Motor neuron (in vitro differentiated cells): ENCODE measurements around the gene TUBGCP6. TPM values are rescaled to one million over a fixed set of nuclear protein-coding genes. Genes with fewer than 3 reads are reported as not detected.

Experiments used
- ATAC-seq, 8 experiments: fragments of 200-7000 bp; cut with Tn5 transposase; replicated peaks in 6 of 8; 2 replicates each; pipeline ENCODE4 v1.8.0; 2021; ENCODE audit warnings: mild to moderate bottlenecking in 8 of 8, moderate library complexity in 8 of 8
- H3K27ac ChIP-seq, 2 donors: fragments of 250-450 bp; sonication (Bioruptor Pico); 2 replicates each; pipeline ENCODE4 v1.9.0; 2021; ENCODE audit warnings: antibody characterized with exemption in 2 of 2, mild to moderate bottlenecking in 2 of 2, moderate library complexity in 1 of 2
- H3K4me1 ChIP-seq, 2 donors: fragments of 250-450 bp; sonication (Bioruptor Pico); replicated peaks in 1 of 2; 2 replicates each; pipeline ENCODE4 v1.6.1; 2021; ENCODE audit warnings: antibody characterized with exemption in 2 of 2, mild to moderate bottlenecking in 2 of 2, moderate library complexity in 1 of 2
- H3K4me3 ChIP-seq, 5 donors: fragments of 250-450 bp; sonication (Bioruptor Pico); 2 replicates each; pipeline ENCODE4 v1.9.0; 2021; ENCODE audit warnings: antibody characterized with exemption in 5 of 5, mild to moderate bottlenecking in 5 of 5, moderate library complexity in 4 of 5
- WGBS, 10 experiments: fragments of 450-650 bp; shearing (Covaris generic); methylation state at CpG; one replicate each; pipeline ENCODE4 v1.0.0; 2022; 5-methylcytosine and 5-hydroxymethylcytosine counted together
- in situ Hi-C, 9 experiments: fragments of 400-800 bp; cut with MboI; loops; one replicate each; pipeline ENCODE4 v1.15.0; 2021; ENCODE audit warnings: low sequenced_read_pairs in 9 of 9, low pct_unique_long_range_greater_than_20kb in 2 of 9; ENCODE audit not compliant: unreplicated experiment in 9 of 9
- total RNA-seq, 8 experiments: library from RNA; unstranded; fragments of 300-600 nt; gene quantifications; 2 replicates each; pipeline versions ENCODE4 v1.2.3 to v1.2.4, GENCODE V29; 2022

Gene TUBGCP6
- total RNA-seq, 8 experiments from 2014 or later, result 14.4 to 52.6 (median 20.1) TPM

DNA sequence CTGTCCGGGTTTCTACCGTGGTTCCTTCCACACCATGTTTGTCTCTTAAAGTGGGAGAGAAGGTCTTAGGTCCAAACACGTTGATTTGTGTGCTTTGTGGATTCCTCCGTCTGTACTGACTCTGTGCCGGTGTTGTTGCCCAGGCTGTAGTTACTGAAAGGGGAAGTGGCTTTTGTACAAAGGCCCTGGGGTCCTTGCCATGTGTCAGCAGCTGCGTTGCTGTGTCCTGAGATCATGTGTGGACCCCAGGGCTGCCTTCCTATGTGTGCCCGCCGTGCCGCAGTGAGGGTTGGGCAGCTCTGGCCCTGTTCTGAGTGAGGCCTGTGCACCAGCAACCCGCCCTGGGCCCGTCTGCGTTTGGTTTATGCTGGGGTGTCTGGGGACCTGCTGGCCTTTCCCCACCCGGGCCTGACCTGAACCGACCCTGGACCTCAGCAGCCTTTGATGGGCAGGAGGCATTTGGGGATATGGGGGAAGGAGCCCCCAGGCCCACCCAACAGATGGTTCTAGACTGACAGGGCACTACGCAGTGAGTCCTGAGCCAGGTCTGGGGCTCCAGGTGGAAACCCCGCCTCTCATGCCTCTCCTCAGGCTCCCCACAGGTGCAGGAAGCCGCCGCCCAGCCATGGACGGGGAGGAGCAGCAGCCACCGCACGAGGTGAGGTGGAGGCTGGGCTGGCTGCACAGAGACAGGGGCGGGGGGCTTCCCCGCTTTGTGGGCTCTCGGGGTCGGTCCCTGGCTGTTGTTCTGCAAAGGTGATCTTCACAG is 52.2 kb downstream of the TUBGCP6 start:
- WGBS, 10 experiments, result 70 to 100% (median 100%) methylated on average over 1 to 6 of the region's 25 CpGs; no CpG with 5 or more reads in 4 of the 10 experiments
- ATAC-seq, result no peak
- in situ Hi-C loops, result loop anchor here in 2 of 9 experiments (25.0 kb wide), 1 partner anchor 255 kb away; no protein-coding TSS in a partner anchor

DNA sequence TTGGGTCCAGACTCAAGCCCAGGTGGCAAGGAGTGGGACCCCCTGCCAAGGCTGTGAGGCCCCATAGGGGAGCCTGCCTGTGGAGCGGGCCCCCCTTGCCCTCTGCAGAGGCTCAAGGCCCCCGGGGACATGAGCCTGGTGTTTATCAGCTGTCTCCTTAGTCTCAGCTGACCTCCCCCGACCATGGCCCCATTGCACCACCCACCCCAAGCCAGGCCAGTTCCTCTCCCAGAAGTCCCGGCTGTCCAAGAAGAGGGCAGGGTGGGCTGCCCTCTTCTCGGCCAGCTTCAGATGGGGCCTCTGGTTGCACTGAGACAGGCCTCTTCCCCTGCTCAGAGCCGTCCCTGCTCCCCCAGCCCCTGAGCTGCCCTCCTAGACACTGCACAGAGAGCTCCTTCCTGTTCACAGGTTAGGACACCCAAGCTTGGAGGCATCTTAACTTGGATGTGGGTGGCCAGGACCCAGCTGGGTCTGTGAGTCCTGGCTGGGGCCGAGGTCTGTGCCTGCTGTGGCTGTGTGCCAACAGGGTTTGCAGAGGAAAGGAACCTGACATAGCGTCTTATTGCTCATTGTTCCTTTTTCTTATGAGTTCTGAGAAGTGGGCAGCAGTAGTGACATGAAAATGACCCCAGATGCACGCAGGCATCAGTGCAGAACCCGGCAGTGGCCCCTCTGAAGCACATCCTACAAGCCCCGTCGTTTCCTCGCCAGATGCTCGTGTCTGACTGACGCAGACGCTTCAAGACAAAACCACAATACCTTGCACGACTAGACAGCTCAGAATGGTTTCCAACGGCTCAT is 53.7 kb downstream of the TUBGCP6 start:
- no peak overlapping the region for H3K4me3 ChIP-seq
- WGBS, 10 experiments, result 10 to 100% (median 88%) methylated on average over 2 to 10 of the region's 18 CpGs; no CpG with 5 or more reads in 1 of the 10 experiments
- ATAC-seq, result peak in 4 of 8 experiments; percentile 11 to 30 (median 16)
- peak overlapping the region in 1 of 2 donors; percentile 47 for H3K27ac ChIP-seq
- H3K4me1 ChIP-seq, result peaks cover 12 to 22% of the 10 kb centered on the region in 2 donors
- in situ Hi-C loops, result loop anchor here in 2 of 9 experiments (25.0 kb wide), 1 partner anchor 254 kb away; no protein-coding TSS in a partner anchor

More for the DNA sequence above, 52.2 kb downstream of the TUBGCP6 start:
- H3K4me3 ChIP-seq, result no peak overlapping the region
- H3K4me1 ChIP-seq, result peaks cover 5 to 17% of the 10 kb centered on the region in 2 donors
- no peak overlapping the region for H3K27ac ChIP-seq

DNA sequence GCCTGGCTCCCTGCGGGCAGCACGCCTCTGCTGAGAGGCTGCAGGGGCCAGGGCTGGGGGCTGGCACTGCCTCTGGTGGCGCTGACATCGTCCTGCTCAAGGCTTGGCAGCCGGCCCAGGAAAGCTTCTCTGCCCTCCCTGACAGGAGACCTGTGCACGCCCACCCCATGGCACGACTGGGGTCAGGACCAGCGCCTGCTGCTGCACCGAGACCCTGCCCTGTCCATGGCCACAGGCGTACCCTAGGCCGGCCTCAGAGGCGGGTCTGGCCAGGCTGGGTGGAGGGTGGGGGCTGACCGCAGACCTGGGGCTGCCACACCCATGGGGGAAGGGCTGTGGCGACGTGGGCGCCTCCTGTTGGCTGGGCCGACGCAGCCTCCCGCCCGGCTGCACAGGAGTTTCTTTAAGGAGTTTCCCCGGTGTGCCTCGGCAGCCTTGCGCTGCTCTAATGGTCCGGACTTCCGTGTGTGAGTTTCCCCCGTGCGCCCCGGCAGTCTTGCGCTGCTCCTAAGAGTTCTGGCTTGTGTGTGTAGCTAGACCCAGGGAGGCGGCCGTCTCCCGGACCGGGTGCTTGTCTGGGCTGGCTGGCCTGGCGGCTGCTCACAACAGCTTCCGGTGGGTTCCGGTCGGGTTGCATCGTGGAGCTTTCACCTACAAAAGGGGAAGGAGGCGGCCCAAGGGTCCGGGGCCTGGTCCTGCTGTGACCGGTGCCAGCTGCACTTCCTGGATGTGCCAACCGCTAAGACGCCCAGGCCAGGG is 54.5 kb downstream of the TUBGCP6 start:
- Histone ChIP-seq H3K27ac (peak overlapping the region in 1 of 2 donors; percentile 47), H3K4me3 (no peak overlapping the region), H3K4me1 (peaks cover 12 to 23% of the 10 kb centered on the region in 2 donors)
- peak; percentile 13 to 75 (median 46) for ATAC-seq
- WGBS, 10 experiments, result 48 to 90% (median 67%) methylated on average over 2 to 14 of the region's 43 CpGs; no CpG with 5 or more reads in 7 of the 10 experiments
- in situ Hi-C loops, result loop anchor here in 2 of 9 experiments (25.0 kb wide), 1 partner anchor 253 kb away; no protein-coding TSS in a partner anchor

DNA sequence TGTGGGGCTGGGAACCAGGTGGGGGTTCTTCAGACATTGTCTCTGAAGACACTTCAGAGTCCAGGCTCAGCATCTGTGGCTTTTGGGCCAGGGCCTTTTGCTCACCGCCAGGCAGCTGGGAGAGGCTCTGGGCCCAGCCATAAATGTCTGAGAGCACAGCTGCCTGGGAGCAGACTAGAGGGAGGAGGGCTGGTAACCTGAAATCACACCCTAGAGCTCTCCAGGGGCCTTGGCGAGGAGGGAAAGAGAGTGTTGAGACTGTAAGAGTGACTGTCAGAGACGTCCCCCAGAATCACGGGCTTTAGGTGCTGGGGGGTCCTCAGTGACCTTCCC is 55.0 kb downstream of the TUBGCP6 start:
- Histone ChIP-seq H3K27ac (no peak overlapping the region), H3K4me1 (peaks cover 12 to 25% of the 10 kb centered on the region in 2 donors), H3K4me3 (no peak overlapping the region)
- in situ Hi-C loops, result loop anchor here in 2 of 9 experiments (25.0 kb wide), 1 partner anchor 253 kb away; no protein-coding TSS in a partner anchor
- peak in 5 of 8 experiments; percentile 5 to 52 (median 22) for ATAC-seq
- WGBS, 10 experiments, result 40 to 88% methylated on average over 1 to 2 of the region's 4 CpGs; no CpG with 5 or more reads in 8 of the 10 experiments

DNA sequence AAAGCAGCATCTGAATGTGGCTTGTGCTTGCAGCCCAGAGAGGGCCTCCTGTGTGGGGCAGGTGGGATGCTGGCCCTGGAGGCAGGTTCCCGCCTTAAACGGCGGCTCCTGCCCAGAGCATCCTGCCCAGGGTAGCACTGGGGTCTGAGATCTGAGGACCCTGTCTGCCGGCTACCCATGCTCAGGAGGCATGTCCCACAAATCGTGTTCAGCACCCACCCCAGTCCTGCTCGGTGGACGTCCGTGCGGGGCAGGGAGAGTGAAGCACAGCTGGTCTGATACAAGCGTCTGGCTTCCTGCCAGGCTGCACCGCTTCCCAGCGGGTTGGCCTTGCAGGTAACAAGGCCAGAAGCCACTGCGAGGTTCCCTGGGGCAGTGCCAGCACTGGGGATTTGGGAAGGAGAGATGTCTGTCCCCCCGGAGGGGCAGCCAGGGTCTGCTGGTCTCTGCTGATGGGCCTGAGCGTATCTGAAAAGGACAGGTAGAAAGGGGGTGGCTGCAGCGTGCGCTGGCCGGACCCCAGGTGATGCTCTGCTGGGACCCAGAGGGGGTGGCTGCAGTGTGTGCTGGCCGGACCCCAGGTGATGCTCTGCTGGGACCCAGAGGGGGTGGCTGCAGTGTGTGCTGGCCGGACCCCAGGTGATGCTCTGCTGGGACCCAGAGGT is 55.5 kb downstream of the TUBGCP6 start:
- no peak for ATAC-seq
- in situ Hi-C loops, result loop anchor here in 2 of 9 experiments (25.0 kb wide), 1 partner anchor 252 kb away; no protein-coding TSS in a partner anchor
- Histone ChIP-seq H3K4me1 (peaks cover 12 to 26% of the 10 kb centered on the region in 2 donors), H3K4me3 (no peak overlapping the region), H3K27ac (no peak overlapping the region)
- 40 to 100% (median 82%) methylated on average over 1 to 6 of the region's 20 CpGs; no CpG with 5 or more reads in 6 of the 10 experiments for WGBS, 10 experiments

DNA sequence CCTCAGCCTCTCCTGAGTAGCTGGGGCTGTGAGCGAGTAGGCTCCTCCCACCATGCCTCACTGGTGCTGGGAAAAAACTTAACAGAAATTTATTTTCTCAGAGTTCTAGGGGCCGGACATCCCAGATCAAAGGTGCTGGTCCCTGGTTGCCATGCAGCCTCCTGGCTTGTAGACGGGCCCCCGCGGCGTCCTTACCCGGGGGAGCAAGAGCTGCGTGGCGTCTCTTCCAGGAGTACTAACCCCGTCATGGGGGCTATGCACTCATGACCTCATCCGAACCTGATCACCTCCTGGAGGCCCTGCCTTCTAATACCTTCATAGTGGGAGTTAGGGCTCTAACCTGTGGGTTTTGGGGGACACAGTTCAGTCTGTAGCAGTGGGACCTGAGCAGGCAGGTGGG is 56.5 kb downstream of the TUBGCP6 start:
- no peak overlapping the region for H3K4me3 ChIP-seq
- H3K4me1 ChIP-seq, result peaks cover 12 to 33% of the 10 kb centered on the region in 2 donors
- no peak overlapping the region for H3K27ac ChIP-seq
- in situ Hi-C loops, result loop anchor here in 2 of 9 experiments (25.0 kb wide), 1 partner anchor 251 kb away; no protein-coding TSS in a partner anchor
- no peak for ATAC-seq
- WGBS, 10 experiments, result 80 to 100% (median 98%) methylated on average over 1 to 9 of the region's 11 CpGs; no CpG with 5 or more reads in 4 of the 10 experiments

DNA sequence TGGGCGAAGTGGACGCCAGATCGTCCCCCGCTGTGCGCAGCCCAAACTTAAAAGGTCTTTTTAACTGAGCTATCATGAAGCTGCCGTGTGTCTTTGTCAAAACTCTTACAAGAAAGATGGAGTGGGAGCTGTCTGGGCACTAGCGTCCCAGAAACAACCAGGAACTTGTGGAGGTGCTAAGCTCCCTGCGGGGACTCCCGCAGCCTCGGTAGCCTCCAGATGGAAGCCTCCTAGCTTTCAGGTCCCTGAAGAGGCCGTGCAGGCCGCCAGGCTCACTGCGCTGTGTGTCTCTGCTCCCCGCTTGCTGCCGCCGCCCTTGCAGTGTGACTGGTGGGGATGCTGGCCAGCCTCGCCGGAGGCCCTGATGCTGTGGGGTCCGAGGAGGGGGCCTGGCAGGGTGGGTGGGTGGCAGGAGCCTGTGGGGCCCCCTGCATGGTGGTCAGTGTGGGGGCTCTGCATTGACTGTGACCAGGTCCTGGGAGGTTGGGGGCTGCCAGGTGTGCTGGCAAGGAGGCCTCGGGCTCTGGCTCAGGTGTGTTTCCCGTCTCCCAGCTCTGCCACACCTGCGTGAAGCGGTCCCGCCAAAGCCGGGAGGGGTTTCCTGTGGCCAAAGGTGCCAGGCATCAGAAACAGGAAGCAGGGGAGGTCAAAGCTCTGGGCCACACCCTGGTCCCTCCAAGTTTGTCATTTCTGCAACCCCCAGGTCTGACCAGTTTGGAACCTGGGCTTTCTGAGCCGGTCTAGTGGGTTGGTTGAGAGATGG is 57.9 kb downstream of the TUBGCP6 start:
- peaks cover 12 to 33% of the 10 kb centered on the region in 2 donors for H3K4me1 ChIP-seq
- in situ Hi-C loops, result loop anchor here in 2 of 9 experiments (25.0 kb wide), 1 partner anchor 250 kb away; no protein-coding TSS in a partner anchor
- peak overlapping the region; percentile 39 to 50 (median 45) for H3K4me3 ChIP-seq
- H3K27ac ChIP-seq, result no peak overlapping the region
- WGBS, 10 experiments, result 0 to 100% (median 29%) methylated on average over 1 to 7 of the region's 26 CpGs; no CpG with 5 or more reads in 6 of the 10 experiments
- ATAC-seq, result peak in 1 of 8 experiments; percentile 11

DNA sequence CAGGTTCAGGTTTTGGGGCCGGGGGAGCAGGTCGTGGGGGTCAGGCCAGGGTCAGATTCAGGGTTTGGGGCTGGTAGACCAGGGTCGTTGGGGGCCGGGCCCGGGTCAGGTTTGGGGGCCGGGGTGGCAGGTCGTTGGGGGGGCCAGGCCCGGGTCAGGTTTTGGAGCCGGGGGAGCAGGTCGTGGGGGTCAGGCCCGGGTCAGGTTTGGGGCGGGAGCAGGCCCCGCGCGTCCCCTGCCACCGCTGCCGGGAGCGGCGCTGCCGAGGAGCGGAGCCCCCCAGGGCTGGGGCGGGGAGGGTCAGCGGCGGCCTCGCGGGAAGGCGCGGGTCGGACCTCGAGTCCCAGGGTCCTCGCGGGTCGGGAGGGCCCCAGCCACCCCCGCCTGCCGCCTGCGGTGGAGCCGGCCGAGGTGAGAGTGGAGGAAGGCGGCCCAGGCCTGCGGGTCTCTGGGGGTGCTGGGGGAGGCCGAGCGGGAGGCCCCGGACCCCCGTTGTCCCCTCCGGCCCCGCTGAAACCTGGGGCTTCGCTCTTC is 58.6 kb downstream of the TUBGCP6 start:
- in situ Hi-C loops, result loop anchor here in 2 of 9 experiments (25.0 kb wide), 1 partner anchor 249 kb away; no protein-coding TSS in a partner anchor
- peak in 5 of 8 experiments; percentile 1 to 8 (median 4) for ATAC-seq
- Histone ChIP-seq H3K4me3 (peak overlapping the region; percentile 39 to 50 (median 45)), H3K27ac (no peak overlapping the region), H3K4me1 (peaks cover 12 to 31% of the 10 kb centered on the region in 2 donors)
- 0% methylated on average over 2 of the region's 47 CpGs; no CpG with 5 or more reads in 9 of the 10 experiments for WGBS, 10 experiments

DNA sequence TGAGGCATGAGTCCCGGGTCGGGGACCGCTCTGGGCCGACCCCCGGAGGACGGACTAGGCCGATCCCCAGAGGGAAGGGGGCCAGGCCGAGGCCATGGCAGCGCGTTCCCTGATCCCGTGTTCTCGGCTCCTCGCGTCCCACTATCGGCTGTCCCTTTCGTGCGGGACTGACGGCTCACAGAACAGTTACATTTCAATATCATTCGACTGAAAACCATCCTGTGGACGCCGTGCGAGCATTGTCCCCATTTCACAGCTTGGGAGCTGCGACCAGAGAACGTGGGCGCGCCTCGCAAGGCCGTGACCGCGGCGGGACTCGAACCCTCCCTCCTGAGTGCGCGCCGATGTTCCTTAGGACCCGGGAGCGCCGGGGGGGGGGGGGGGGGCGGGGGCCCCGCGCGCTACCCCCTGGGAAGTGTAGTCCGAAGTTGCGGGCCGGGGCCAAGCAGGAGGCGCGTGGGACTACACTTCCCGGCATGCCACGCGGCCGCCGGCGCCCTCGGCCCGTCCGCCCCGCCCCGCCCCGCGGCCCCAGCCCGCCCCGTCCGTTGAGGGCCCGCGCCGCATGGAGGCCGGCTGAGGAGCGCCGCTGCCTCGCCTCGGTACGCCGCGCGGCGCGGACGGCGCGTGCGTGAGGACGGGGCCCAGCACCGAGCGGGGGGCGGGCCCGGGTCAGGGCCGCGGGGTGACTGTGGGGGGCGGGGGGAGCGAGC is 59.3 kb downstream of the TUBGCP6 start, which contains the start of gene TRABD:
Gene TRABD, plus strand, starts transcription at position 539 of the 713 bp plus-strand sequence. CDS start 7,148 bp downstream, outside the sequence.
- no peak within 1 kb of the TSS for H3K27ac ChIP-seq
- WGBS, 10 experiments, result 47% methylated on average over 16 of the region's 90 CpGs; no CpG with 5 or more reads in 9 of the 10 experiments
- ATAC-seq, result peak; percentile 46 to 87 (median 78)
- H3K4me3 ChIP-seq, result peak within 1 kb of the TSS; percentile 39 to 50 (median 45)
- in situ Hi-C loops, result loop anchor here in 2 of 9 experiments (25.0 kb wide), 1 partner anchor 248 kb away; no protein-coding TSS in a partner anchor
- H3K4me1 ChIP-seq, result peaks cover 7 to 24% of the 10 kb centered on the region in 2 donors

DNA sequence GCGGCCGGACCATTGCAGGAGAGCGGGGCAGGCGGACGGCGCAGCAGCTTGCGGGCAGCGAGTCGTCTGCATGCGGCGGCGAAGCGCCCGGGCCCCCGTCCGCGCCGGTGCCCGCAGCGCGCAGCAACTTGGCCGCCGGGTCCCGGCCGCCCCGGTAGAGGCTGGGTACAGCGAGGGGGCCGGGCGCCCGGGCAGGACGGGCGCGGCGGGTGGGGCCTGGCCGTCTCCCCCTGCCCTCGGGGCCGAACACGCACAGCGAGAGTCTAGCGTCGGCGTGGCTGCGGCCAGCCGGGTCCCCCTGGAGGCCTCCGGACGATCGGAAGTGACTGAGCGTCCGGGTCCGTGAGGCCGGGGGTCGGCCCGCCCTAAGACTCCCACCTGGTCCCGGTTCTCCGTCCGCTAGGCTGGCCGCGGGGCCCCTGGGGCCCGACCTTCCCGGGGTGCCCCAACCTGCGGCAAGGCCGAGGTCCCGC is 59.9 kb downstream of the TUBGCP6 start:
- H3K4me1 ChIP-seq, result peaks cover 7 to 18% of the 10 kb centered on the region in 2 donors
- no peak for ATAC-seq
- 70 to 80% methylated on average over 1 to 2 of the region's 63 CpGs; no CpG with 5 or more reads in 8 of the 10 experiments for WGBS, 10 experiments
- H3K27ac ChIP-seq, result no peak overlapping the region
- peak overlapping the region; percentile 39 to 50 (median 45) for H3K4me3 ChIP-seq
- in situ Hi-C loops, result loop anchor here in 2 of 9 experiments (25.0 kb wide), 1 partner anchor 248 kb away; no protein-coding TSS in a partner anchor
